22Rv1 (cell line): ENCODE results near the gene EXOC2.

Experiments used
- ZFX ChIP-seq: fragments of 450-650 bp; IDR thresholded peaks from 2 replicates; pipeline ENCODE4 v1.6.1; 2017; ENCODE audit warnings: antibody characterized with exemption, borderline replicate concordance
- TF ChIP-seq, protein P1 (sequence below): fragments of 450-650 bp; IDR thresholded peaks from 2 replicates; pipeline ENCODE4 v1.5.1; 2017; ENCODE audit warnings: mild to moderate bottlenecking

DNA sequence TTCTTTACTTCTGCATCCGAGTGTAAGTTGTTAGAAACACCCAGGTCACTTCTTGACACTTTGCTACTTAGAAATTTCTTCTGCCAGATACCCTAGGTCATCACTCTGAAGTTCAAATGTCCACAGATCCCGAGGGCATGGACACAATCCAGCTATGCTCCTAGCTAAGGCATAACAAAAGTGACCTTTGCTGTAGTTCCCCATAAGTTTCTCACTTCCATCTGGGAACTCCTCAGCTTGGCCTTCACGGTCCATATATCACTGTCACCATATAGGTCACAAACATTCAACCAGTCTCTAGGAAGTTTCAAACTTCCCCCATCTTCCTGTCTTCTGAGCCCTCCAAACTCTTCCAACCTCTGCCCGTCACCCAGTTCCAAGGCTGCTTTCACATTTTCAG lies 236.1 kb downstream of the EXOC2 start:
- TF ChIP-seq, protein P1, sequence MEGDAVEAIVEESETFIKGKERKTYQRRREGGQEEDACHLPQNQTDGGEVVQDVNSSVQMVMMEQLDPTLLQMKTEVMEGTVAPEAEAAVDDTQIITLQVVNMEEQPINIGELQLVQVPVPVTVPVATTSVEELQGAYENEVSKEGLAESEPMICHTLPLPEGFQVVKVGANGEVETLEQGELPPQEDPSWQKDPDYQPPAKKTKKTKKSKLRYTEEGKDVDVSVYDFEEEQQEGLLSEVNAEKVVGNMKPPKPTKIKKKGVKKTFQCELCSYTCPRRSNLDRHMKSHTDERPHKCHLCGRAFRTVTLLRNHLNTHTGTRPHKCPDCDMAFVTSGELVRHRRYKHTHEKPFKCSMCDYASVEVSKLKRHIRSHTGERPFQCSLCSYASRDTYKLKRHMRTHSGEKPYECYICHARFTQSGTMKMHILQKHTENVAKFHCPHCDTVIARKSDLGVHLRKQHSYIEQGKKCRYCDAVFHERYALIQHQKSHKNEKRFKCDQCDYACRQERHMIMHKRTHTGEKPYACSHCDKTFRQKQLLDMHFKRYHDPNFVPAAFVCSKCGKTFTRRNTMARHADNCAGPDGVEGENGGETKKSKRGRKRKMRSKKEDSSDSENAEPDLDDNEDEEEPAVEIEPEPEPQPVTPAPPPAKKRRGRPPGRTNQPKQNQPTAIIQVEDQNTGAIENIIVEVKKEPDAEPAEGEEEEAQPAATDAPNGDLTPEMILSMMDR: no peak
- TF ChIP-seq ZFX: no peak
